GM12878 (cell line): ENCODE data around the gene ARSA. TPM values are rescaled to one million over a fixed set of nuclear protein-coding genes. Genes with fewer than 3 reads are reported as not detected.
A peak's percentile ranks its signal among the peaks of the same experiment; 100 is the strongest.

Experiments
- ATAC-seq: fragments of 200-7000 bp; cut with Tn5 transposase; 3 replicates; pipeline ENCODE4 v1.9.1; 2020; ENCODE audit warnings: mild to moderate bottlenecking, moderate library complexity
- BruUV-seq: library from RNA; stranded (reverse); fragments of 400-500 nt; replicated peaks from 2 replicates; lab custom pipeline; 2021; lab: Mats Ljungman, UMichigan
- CTCF ChIA-PET: fragments of 300-600 bp; sonication (Branson Sonifier 250); formaldehyde crosslinking; extraction: SDS; loops from one replicate; lab custom pipeline; 2021; ENCODE audit warnings: inconsistent platforms; lab: Yijun Ruan, JAX
- POLR2A ChIA-PET: fragments of 350-600 bp; formaldehyde crosslinking; extraction: SDS; loops from one replicate; lab custom pipeline; 2021; ENCODE audit warnings: inconsistent platforms; lab: Charles Lee
- RAD21 ChIA-PET: fragments of 300-600 bp; sonication (Branson Sonifier 250); formaldehyde crosslinking; loops from one replicate; lab custom pipeline; 2023; ENCODE audit warnings: antibody characterized with exemption; ENCODE audit not compliant: unreplicated experiment; lab: Charles Lee
- SMC1A ChIA-PET: fragments of 300-600 bp; sonication (Branson Sonifier 250); formaldehyde crosslinking; loops from one replicate; lab custom pipeline; 2023; ENCODE audit not compliant: unreplicated experiment, uncharacterized antibody; lab: Charles Lee
- DNase-seq: peaks from one replicate; pipeline ENCODE4 v3.0.0-alpha.2; 2011; ENCODE audit warnings: low read depth, low spot score
- FAIRE-seq: peaks from 3 replicates; lab custom pipeline; 2011; peaks lifted over from hg19 to GRCh38; lab: Jason Lieb, UNC
- H2AFZ ChIP-seq: 2 replicates; pipeline ENCODE4 v1.6.0; 2011; ENCODE audit warnings: low read depth, low read length, control low read depth; ENCODE audit not compliant: control insufficient read depth
- H3K27ac ChIP-seq: 2 replicates; pipeline ENCODE4 v1.5.1; 2011; ENCODE audit warnings: control low read depth; ENCODE audit not compliant: control insufficient read depth, insufficient read depth
- H3K27me3 ChIP-seq, 2 experiments: replicated peaks in 1 of 2; 2 replicates each; pipeline versions ENCODE4 v1.6.0 to v1.6.1; 2011; ENCODE audit warnings: low read length in 1 of 2; ENCODE audit not compliant: control insufficient read depth in 2 of 2, insufficient read depth in 2 of 2
- H3K36me3 ChIP-seq, 2 experiments: 2 replicates each; pipeline ENCODE4 v1.5.1; 2011; ENCODE audit warnings: low read length in 1 of 2; ENCODE audit not compliant: control insufficient read depth in 2 of 2, insufficient read depth in 2 of 2
- H3K4me1 ChIP-seq: 2 replicates; pipeline ENCODE4 v1.6.1; 2011; ENCODE audit warnings: mild to moderate bottlenecking, low read length, moderate library complexity, mixed read lengths; ENCODE audit not compliant: control insufficient read depth, insufficient read depth
- H3K4me2 ChIP-seq: 2 replicates; pipeline ENCODE4 v1.6.0; 2011; ENCODE audit warnings: control low read depth; ENCODE audit not compliant: control insufficient read depth, insufficient read depth
- H3K4me3 ChIP-seq: fragments of 200-600 bp; sonication (generic); 2 replicates; pipeline ENCODE4 v1.5.1; 2016
- H3K79me2 ChIP-seq: 2 replicates; pipeline ENCODE4 v1.6.0; 2011; ENCODE audit warnings: low read length; ENCODE audit not compliant: control insufficient read depth, insufficient read depth
- H3K9ac ChIP-seq: 2 replicates; pipeline ENCODE4 v1.8.0; 2011; ENCODE audit warnings: low read length, control low read depth, mixed read lengths; ENCODE audit not compliant: control insufficient read depth, insufficient read depth
- H3K9me3 ChIP-seq: replicated peaks from 3 replicates; pipeline ENCODE4 v1.5.1; 2011; ENCODE audit warnings: mild to moderate bottlenecking, low read length; ENCODE audit not compliant: control insufficient read depth, insufficient read depth
- H4K20me1 ChIP-seq: 2 replicates; pipeline ENCODE4 v1.6.0; 2011; ENCODE audit not compliant: control insufficient read depth, insufficient read depth
- CTCF ChIP-seq, 3 experiments: IDR thresholded peaks in 2 of 3; conservative IDR thresholded peaks in 1 of 3; 2 replicates each; pipeline ENCODE4 v1.5.1; 2011; ENCODE audit warnings: low read depth in 3 of 3, low read length in 3 of 3, mild to moderate bottlenecking in 3 of 3, control low read depth in 2 of 3, moderate library complexity in 2 of 3, inconsistent platforms in 1 of 3, mixed read lengths in 1 of 3; ENCODE audit not compliant: control insufficient read depth in 2 of 3, insufficient read depth in 1 of 3; ENCODE audit errors: extremely low read depth in 1 of 3
- ETV6 ChIP-seq, 2 experiments: fragments of 450-650 bp in 1 of 2; IDR thresholded peaks in 1 of 2; conservative IDR thresholded peaks in 1 of 2; 2 replicates each; pipeline ENCODE4 v1.6.1; 2014; ENCODE audit warnings: antibody characterized with exemption in 1 of 2, borderline replicate concordance in 1 of 2, low read depth in 1 of 2, mild to moderate bottlenecking in 1 of 2, moderate library complexity in 1 of 2
- MXI1 ChIP-seq: fragments of 150-350 bp; IDR thresholded peaks from 2 replicates; pipeline ENCODE4 v1.6.1; 2011; ENCODE audit warnings: low read depth, mild to moderate bottlenecking, inconsistent platforms, low read length, improper control_type of control experiment
- NFIC ChIP-seq: IDR thresholded peaks from 2 replicates; pipeline ENCODE4 v1.6.1; 2012; ENCODE audit warnings: low read depth, mild to moderate bottlenecking, inconsistent platforms, low read length, moderate library complexity
- SUZ12 ChIP-seq: fragments of 200-600 bp; sonication (generic); IDR thresholded peaks from one replicate; pipeline ENCODE4 v1.6.1; 2018; ENCODE audit warnings: antibody characterized with exemption, mild to moderate bottlenecking; ENCODE audit not compliant: unreplicated experiment
- TAF1 ChIP-seq: IDR thresholded peaks from 2 replicates; pipeline ENCODE4 v1.6.1; 2011; ENCODE audit warnings: mild to moderate bottlenecking, low read depth, low read length, borderline replicate concordance
- ZBTB40 ChIP-seq: fragments of 450-650 bp; IDR thresholded peaks from 2 replicates; pipeline ENCODE4 v1.6.1; 2016; ENCODE audit warnings: mild to moderate bottlenecking, moderate library complexity, borderline replicate concordance
- WGBS: methylation state at CpG from one replicate; pipeline ENCODE4 v1.1.6; 2016; ENCODE audit warnings: low lambda C conversion rate; ENCODE audit not compliant: insufficient replicate concordance, insufficient coverage; ENCODE audit errors: missing lambda C conversion rate; 5-methylcytosine and 5-hydroxymethylcytosine counted together
- in situ Hi-C: fragments of 300-500 bp; cut with MboI; formaldehyde crosslinking; loops from 9 replicates; pipeline ENCODE4 v1.14.3; 2018; ENCODE audit warnings: mixed read lengths
- intact Hi-C: fragments of 100-400 bp; cut with micrococcal nuclease; formaldehyde crosslinking; loops from one replicate; pipeline ENCODE4 v1.14.2; 2022; ENCODE audit not compliant: unreplicated experiment
- polyA plus RNA-seq, 11 experiments: library from polyadenylated mRNA; depleted of rRNA in 4 of 11; unstranded in 6 of 11; stranded (reverse) in 5 of 11; fragments of >200 nt; fragmentation: Nextera tagmentation in 4 of 11; fragmentation: Illumina TruSeq in 1 of 11; extraction: Ambion mirVana in 4 of 11; extraction: Trizol in 1 of 11; gene quantifications; 1 replicate in 1 of 11; 2 replicates in 10 of 11; pipeline versions ENCODE4 v1.2.1 to v1.2.3, GENCODE V29; 2011 to 2016; ENCODE audit warnings: inconsistent platforms in 2 of 11, missing spikeins in 2 of 11, low read depth in 1 of 11
- total RNA-seq, 4 experiments: library from RNA; depleted of rRNA in 3 of 4; stranded (reverse); fragments of >200 nt in 3 of 4; fragmentation: Illumina TruSeq in 1 of 4; extraction: Trizol in 1 of 4; gene quantifications; 2 replicates each; pipeline versions ENCODE4 v1.2.1 to v1.2.3, GENCODE V29; 2013 to 2021

Gene ARSA
- total and polyA plus RNA-seq, 10 of the 15 experiments (the other 5 are each of a cell fraction or from before 2014, with no cell fraction given), result 0.39 to 26.3 (median 9.8) TPM

GRCh38 chr22:50606165-50606945, 21.6 kb downstream of the ARSA start:
- CTCF ChIA-PET, result interaction anchor here (1.2 kb wide), 1 partner anchor 15 kb away, joined by 6 read pairs; no protein-coding TSS in a partner anchor
- Histone ChIP-seq H3K9ac (no peak overlapping the region), H3K27ac (no peak overlapping the region), H3K27me3 (peaks cover 2 to 6% of the 10 kb centered on the region in 2 experiments; a peak in 3 of 4 replicates), H3K36me3 (no peaks in the 10 kb centered on the region)
- SMC1A ChIA-PET, result no interaction called here
- RAD21 ChIA-PET, result interaction anchor here (0.9 kb wide), 1 partner anchor 81 kb away, joined by 3 read pairs; the partner anchor contains the start of gene SCO2
- TF ChIP-seq CTCF (IDR thresholded peaks at IDR 0.05 in 2 of 3, conservative IDR thresholded peaks at IDR 0.05 in 1 of 3; ENCODE audit: control insufficient read depth in 2 of 3, extremely low read depth in 1 of 3, insufficient read depth in 1 of 3, low read depth in 3 of 3, low read length in 3 of 3) (peak in 2 of 3 experiments; percentile 15 to 20; a peak in 3 of 6 replicates), NFIC (no peak)
- TF ChIP-seq, all 136 proteins: peak for 1
- ATAC-seq, result peak; percentile 63
- POLR2A ChIA-PET, result no interaction called here
- Histone ChIP-seq H3K79me2 (no peaks in the 10 kb centered on the region), H3K9me3 (no peaks in the 10 kb centered on the region), H4K20me1 (no peaks in the 10 kb centered on the region), H3K4me1 (no peaks in the 10 kb centered on the region), H2AFZ (no peak overlapping the region), H3K4me3 (no peak overlapping the region), H3K4me2 (no peak overlapping the region)
- intact Hi-C loops, result no loop called here
- DNase-seq, result no peak
- 38% methylated on average over 18 of the region's 19 CpGs for WGBS
- in situ Hi-C loops, result no loop called here
- BruUV-seq, result no TSS peak
- no peak for FAIRE-seq

GRCh38 chr22:50605613-50606074, 22.3 kb downstream of the ARSA start:
- Histone ChIP-seq H4K20me1 (no peaks in the 10 kb centered on the region), H3K27me3 (peaks cover 2 to 6% of the 10 kb centered on the region in 2 experiments; a peak in 3 of 4 replicates), H3K27ac (no peak overlapping the region), H3K4me1 (no peaks in the 10 kb centered on the region), H3K4me3 (no peak overlapping the region), H3K36me3 (no peaks in the 10 kb centered on the region), H3K9ac (no peak overlapping the region), H3K9me3 (no peaks in the 10 kb centered on the region), H3K4me2 (no peak overlapping the region), H2AFZ (no peak overlapping the region), H3K79me2 (no peaks in the 10 kb centered on the region)
- DNase-seq (no peak), FAIRE-seq (no peak), ATAC-seq (no peak)
- ChIA-PET CTCF (interaction anchor here (1.2 kb wide), 1 partner anchor 15 kb away, joined by 6 read pairs; no protein-coding TSS in a partner anchor), SMC1A (no interaction called here), RAD21 (no interaction called here), POLR2A (no interaction called here)
- in situ Hi-C loops, result no loop called here
- WGBS, result 44% methylated on average over 20 of the region's 20 CpGs
- intact Hi-C loops, result no loop called here
- BruUV-seq, result no TSS peak
- TF ChIP-seq ZBTB40 (no peak), ETV6 (conservative IDR thresholded peaks at IDR 0.05 in 1 of 2, IDR thresholded peaks at IDR 0.05 in 1 of 2; ENCODE audit: borderline replicate concordance in 1 of 2, low read depth in 1 of 2) (no peak), SUZ12 (no peak), MXI1 (no peak), TAF1 (no peak)
